Kidney tubule cell (primary cell): ENCODE results near the gene AJM1.
"Not testable (repeated sequence)": the region's sequence is repeated elsewhere in the genome, so short reads cannot be mapped to it uniquely, and the experiment has no call there.

Experiments used
- DNase-seq: peaks from one replicate; pipeline ENCODE4 v3.0.0-alpha.2; 2018; ENCODE audit warnings: low spot score

Gene AJM1

GRCh38 chr9:136880651-136881050, 38.4 kb downstream of the AJM1 start:
- no peak for DNase-seq

- DNase-seq = peak; percentile 42
Measured at GRCh38 chr9:136881691-136882108, 39.4 kb downstream of the AJM1 start.

- DNase-seq = peak; percentile 95
Measured at GRCh38 chr9:136882109-136882946, 40.0 kb downstream of the AJM1 start.

GRCh38 chr9:136882947-136883283, 40.6 kb downstream of the AJM1 start:
- DNase-seq = not testable (repeated sequence)

DNA sequence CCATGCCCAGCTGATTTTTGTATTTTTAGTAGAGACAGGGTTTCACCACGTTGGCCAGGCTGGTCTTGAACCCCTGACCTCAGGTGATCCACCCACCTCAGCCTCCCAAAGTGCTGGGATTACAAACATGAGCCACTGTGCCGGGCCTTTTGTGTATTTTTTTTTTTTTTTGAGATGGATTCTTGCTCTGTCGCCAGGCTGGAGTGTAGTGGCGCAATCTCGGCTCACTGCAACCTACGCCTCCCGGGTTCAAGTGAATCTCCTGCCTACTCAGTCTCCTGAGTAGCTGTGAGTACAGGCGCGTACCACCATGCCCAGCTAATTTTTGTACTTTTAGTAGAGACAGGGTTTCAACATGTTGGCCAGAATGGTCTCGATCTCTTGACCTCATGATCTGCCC, 41.4 kb downstream of the AJM1 start:
- DNase-seq = not testable (repeated sequence)

DNA sequence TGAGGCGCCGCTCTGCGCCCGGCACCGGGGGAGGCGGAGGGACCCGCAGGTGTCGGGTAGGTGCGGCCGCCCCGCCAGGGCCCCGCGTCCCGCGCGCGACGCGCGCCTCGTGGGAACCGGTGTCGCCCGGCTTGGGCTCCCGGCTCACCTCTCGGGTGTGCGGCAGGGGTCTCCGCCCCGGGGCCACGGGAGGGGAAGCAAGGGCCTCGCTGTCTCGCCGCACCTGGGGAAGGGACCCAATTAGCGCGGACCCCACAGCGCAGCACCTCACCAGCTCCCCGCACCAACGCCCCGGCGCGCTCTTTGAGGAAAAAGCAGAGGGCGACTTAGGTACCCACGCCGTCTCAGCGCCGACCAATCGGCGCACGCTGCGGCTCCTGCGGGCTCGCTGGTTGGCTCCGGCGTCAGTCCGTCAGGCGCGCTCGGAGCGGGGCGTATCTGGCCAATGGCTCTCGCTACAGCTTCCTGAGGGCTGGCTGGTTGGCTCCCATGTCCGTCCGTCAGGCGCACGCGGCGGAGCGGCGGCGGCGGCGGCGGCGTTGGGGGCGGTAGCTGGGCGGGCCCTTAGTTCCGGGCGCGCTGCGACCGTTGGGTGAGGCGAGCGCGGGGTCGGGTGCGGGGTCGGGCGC, 43.8 kb downstream of the AJM1 start, which contains the start of gene TRAF2:
Gene TRAF2, plus strand, starts transcription at position 567 of the 629 bp plus-strand sequence. CDS start 12,225 bp downstream, outside the sequence.
- peak; percentile 99 for DNase-seq

GRCh38 chr9:136886610-136887597, 44.6 kb downstream of the AJM1 start:
- peak; percentile 25 for DNase-seq

DNA sequence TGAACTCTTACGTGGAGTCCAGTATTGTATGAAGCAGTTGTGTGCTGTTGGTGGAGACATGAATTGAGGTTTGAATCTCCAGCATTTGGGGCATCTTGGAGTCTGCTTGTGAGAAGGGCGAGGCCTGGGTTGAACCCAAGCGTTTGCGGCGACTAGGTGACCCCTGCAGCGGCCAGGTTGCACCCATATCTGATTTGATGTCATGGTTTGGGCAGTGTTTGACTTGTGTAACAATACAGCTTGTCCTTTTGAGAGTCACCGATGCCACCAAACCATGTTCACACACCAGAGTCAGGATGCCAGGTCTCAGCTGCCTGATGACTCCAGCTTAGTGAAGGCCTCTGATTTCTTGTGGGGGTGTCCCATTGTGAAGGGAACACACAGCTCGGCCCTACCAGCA, 46.2 kb downstream of the AJM1 start:
- no peak for DNase-seq

DNA sequence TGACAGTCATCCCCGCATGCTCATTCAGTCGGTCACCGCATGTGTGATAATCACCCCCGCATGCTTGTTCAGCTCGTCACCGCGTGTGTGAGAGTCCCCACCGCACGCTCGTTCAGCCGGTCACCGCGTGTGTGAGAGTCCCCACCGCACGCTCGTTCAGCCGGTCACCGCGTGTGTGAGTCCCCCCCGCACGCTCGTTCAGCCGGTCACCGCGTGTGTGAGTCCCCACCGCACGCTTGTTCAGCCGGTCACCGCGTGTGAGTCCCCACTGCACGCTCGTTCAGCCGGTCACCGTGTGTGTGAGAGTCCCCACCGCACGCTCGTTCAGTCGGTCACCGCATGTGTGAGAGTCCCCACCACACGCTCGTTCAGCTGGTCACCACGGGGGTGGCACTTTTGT, 47.6 kb downstream of the AJM1 start:
- DNase-seq = no peak

- no peak for DNase-seq
Measured at GRCh38 chr9:136890661-136891060, 48.4 kb downstream of the AJM1 start.
